Peyer's patch (tissue), 4 donors: ENCODE data around the gene CLMN. TPM values are rescaled to one million over a fixed set of nuclear protein-coding genes. Genes with fewer than 3 reads are reported as not detected.

ENCODE experiments used
- DNase-seq, 3 donors: peaks; one replicate each; pipeline ENCODE4 v3.0.0-alpha.2; 2017 to 2019
- H3K27ac ChIP-seq, 4 donors: fragments of 200-600 bp; sonication (generic); one replicate each; pipeline ENCODE4 v1.5.1; 2016 to 2019
- H3K27me3 ChIP-seq, 2 donors: fragments of 200-600 bp; sonication (generic); one replicate each; pipeline ENCODE4 v1.5.1; 2019
- H3K36me3 ChIP-seq, 3 donors: fragments of 200-600 bp; sonication (generic); one replicate each; pipeline ENCODE4 v1.5.1; 2016 to 2019
- H3K4me1 ChIP-seq, 4 donors: fragments of 200-600 bp; sonication (generic); one replicate each; pipeline ENCODE4 v1.5.1; 2016 to 2019
- H3K4me3 ChIP-seq, 4 donors: fragments of 200-600 bp; sonication (generic); 1 replicate in 3 of 4; 2 replicates in 1 of 4; pipeline ENCODE4 v1.5.1; 2016 to 2019; ENCODE audit warnings: mild to moderate bottlenecking in 1 of 4
- H3K9me3 ChIP-seq, 4 donors: fragments of 200-600 bp; sonication (generic); one replicate each; pipeline ENCODE4 v1.5.1; 2016 to 2019; ENCODE audit warnings: mild to moderate bottlenecking in 1 of 4
- POLR2A ChIP-seq, 2 donors: fragments of 450-650 bp; IDR thresholded peaks; one replicate each; pipeline ENCODE4 v1.5.1; 2017; ENCODE audit warnings: antibody characterized with exemption in 2 of 2, mild to moderate bottlenecking in 2 of 2, moderate library complexity in 2 of 2
- total RNA-seq, 4 donors: library from RNA; depleted of rRNA; stranded (reverse); fragments of >200 nt; gene quantifications; one replicate each; pipeline ENCODE4 v1.1.0, GENCODE V29; 2016
- TF ChIP-seq, protein P1 (sequence below), 6 experiments: fragments of 450-650 bp in 4 of 6; fragments of 200-600 bp in 2 of 6; sonication (generic) in 1 of 6; IDR thresholded peaks; one replicate each; pipeline ENCODE4 v1.5.1; 2017 to 2019; ENCODE audit warnings: antibody characterized with exemption in 6 of 6, mild to moderate bottlenecking in 3 of 6, moderate library complexity in 1 of 6

Gene CLMN
- total RNA-seq, 4 donors from 2014 or later: 18.7 to 38.8 (median 36.4) TPM

DNA sequence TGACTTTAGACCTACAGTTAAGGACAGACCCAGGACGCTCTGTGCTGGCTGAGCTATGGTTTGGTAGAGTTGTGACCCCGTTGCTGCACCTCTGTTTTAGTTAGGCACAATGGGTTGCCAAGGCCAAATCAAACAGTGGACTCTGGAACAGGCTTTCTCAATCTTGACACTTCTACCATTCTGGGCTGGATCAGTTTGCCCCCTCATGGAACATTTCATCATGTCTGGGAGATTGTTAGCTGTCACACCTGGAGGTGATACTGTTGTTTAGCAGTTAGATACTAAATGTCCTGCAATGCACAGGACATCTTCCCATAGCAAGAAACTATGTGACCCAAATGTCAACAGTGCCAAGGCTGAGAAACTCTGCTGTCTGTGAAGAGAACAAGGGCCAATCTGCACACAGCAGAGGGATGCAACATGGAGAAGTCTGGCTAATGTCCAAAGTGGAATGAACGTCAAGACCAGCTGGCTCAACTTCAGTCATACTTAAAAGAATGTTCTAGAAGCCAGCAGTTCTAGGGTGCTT is 96.8 kb downstream of the CLMN start:
- Histone ChIP-seq H3K4me1 (no peaks in the 10 kb centered on the region), H3K36me3 (peaks cover 0 to 7% (median 0%) of the 10 kb centered on the region in 3 donors), H3K27ac (no peak overlapping the region), H3K27me3 (no peaks in the 10 kb centered on the region), H3K4me3 (no peak overlapping the region), H3K9me3 (no peaks in the 10 kb centered on the region)
- no peak for DNase-seq
- TF ChIP-seq POLR2A (IDR thresholded peaks at IDR 0.05): no peak
- TF ChIP-seq, protein P1, sequence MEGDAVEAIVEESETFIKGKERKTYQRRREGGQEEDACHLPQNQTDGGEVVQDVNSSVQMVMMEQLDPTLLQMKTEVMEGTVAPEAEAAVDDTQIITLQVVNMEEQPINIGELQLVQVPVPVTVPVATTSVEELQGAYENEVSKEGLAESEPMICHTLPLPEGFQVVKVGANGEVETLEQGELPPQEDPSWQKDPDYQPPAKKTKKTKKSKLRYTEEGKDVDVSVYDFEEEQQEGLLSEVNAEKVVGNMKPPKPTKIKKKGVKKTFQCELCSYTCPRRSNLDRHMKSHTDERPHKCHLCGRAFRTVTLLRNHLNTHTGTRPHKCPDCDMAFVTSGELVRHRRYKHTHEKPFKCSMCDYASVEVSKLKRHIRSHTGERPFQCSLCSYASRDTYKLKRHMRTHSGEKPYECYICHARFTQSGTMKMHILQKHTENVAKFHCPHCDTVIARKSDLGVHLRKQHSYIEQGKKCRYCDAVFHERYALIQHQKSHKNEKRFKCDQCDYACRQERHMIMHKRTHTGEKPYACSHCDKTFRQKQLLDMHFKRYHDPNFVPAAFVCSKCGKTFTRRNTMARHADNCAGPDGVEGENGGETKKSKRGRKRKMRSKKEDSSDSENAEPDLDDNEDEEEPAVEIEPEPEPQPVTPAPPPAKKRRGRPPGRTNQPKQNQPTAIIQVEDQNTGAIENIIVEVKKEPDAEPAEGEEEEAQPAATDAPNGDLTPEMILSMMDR (IDR thresholded peaks at IDR 0.05): no peak

- no peak for DNase-seq
- TF ChIP-seq, protein P1 (IDR thresholded peaks at IDR 0.05): no peak
- no peak for TF ChIP-seq POLR2A (IDR thresholded peaks at IDR 0.05)
Observed at GRCh38 chr14:95222151-95222631, 97.5 kb downstream of the CLMN start.

DNA sequence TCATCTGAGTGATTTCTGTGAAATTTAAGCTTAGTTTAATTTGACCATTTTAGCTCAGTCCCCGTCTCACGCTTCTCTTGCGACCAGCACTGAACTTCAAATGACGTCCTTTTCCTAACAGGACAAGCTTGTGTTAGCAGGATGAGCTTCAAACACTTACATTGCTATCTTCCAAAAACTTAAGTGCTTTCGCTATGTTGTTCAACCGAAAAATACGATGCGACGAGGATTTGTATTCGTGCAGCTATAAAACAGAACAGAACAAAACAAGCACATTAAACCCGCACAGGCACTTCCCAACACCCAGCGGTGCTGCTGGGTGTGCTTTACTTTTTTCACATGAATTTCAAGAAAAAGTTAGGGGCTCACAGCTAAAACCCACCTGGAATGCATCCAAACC is 98.2 kb downstream of the CLMN start:
- TF ChIP-seq, protein P1 (IDR thresholded peaks at IDR 0.05): no peak
- TF ChIP-seq POLR2A (IDR thresholded peaks at IDR 0.05): no peak
- H3K27ac ChIP-seq: no peak overlapping the region
- DNase-seq: no peak

More at GRCh38 chr14:95222151-95222631, 97.5 kb downstream of the CLMN start:
- peaks cover 0 to 7% (median 0%) of the 10 kb centered on the region in 3 donors for H3K36me3 ChIP-seq
- H3K9me3 ChIP-seq: no peaks in the 10 kb centered on the region
- H3K4me3 ChIP-seq: no peak overlapping the region
- H3K27ac ChIP-seq: peak overlapping the region in 1 of 4 donors; percentile 22
- no peaks in the 10 kb centered on the region for H3K4me1 ChIP-seq
- H3K27me3 ChIP-seq: no peaks in the 10 kb centered on the region

DNA sequence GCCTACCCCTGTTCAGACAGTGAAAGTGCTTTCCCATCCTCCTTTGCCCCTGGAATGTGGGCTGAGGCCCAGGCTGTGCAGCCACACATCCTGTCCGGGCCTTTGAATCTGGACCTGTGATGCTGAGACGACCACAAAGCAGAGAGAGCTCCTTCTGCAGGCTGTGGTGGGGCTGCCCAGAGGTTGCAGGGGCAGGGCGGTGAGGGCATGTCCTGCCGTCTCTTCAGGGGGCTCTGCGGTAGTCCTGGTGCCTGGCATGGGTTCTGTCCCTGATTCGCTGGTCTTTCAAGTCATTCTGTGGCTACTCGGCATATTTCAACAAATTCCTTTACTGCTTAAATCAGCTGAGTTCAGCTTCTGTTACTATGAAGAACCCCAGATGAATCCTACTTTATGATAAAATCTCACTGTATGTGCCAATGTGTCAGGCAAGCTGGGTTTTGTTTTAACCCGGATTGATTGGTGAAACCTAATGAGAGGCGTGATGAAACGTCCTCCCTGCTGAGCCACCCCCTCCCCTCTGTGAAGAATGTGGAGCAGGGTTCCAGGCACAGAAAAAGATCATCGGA is 99.0 kb downstream of the CLMN start:
- no peak overlapping the region for H3K27ac ChIP-seq
- DNase-seq: no peak
- TF ChIP-seq, protein P1 (IDR thresholded peaks at IDR 0.05): no peak

More for the DNA sequence above, 98.2 kb downstream of the CLMN start:
- no peaks in the 10 kb centered on the region for H3K4me1 ChIP-seq
- H3K36me3 ChIP-seq: peaks cover 0 to 7% (median 0%) of the 10 kb centered on the region in 3 donors
- no peaks in the 10 kb centered on the region for H3K27me3 ChIP-seq
- no peaks in the 10 kb centered on the region for H3K9me3 ChIP-seq
- no peak overlapping the region for H3K4me3 ChIP-seq

GRCh38 chr14:95218472-95219193 is 101.1 kb downstream of the CLMN start:
- H3K4me1 ChIP-seq: no peaks in the 10 kb centered on the region
- no peaks in the 10 kb centered on the region for H3K27me3 ChIP-seq
- TF ChIP-seq, protein P1 (IDR thresholded peaks at IDR 0.05): no peak
- no peak for TF ChIP-seq POLR2A (IDR thresholded peaks at IDR 0.05)
- peaks cover 0 to 7% (median 0%) of the 10 kb centered on the region in 3 donors for H3K36me3 ChIP-seq
- DNase-seq: no peak
- H3K9me3 ChIP-seq: no peaks in the 10 kb centered on the region
- H3K27ac ChIP-seq: no peak overlapping the region
- H3K4me3 ChIP-seq: no peak overlapping the region

More for the DNA sequence above, 99.0 kb downstream of the CLMN start:
- no peaks in the 10 kb centered on the region for H3K9me3 ChIP-seq
- H3K36me3 ChIP-seq: peaks cover 0 to 7% (median 0%) of the 10 kb centered on the region in 3 donors
- H3K27me3 ChIP-seq: no peaks in the 10 kb centered on the region
- H3K4me3 ChIP-seq: no peak overlapping the region
- no peaks in the 10 kb centered on the region for H3K4me1 ChIP-seq
